Kidney (tissue), 14 donors: ENCODE measurements around the gene EZR. TPM values are rescaled to one million over a fixed set of nuclear protein-coding genes. Genes with fewer than 3 reads are reported as not detected.

Experiments
- DNase-seq, 5 donors: peaks; one replicate each; pipeline ENCODE4 v3.0.0-alpha.2; 2013 to 2020
- FAIRE-seq: peaks from 2 replicates; lab custom pipeline; 2012; peaks lifted over from hg19 to GRCh38; lab: Jason Lieb, UNC
- H3K27ac ChIP-seq, 2 donors: one replicate each; pipeline ENCODE4 v1.7.0; 2013; ENCODE audit warnings: low read depth in 2 of 2, low read length in 2 of 2, inconsistent platforms in 1 of 2
- H3K27me3 ChIP-seq: one replicate; pipeline ENCODE4 v1.7.1; 2013; ENCODE audit warnings: low read length, inconsistent platforms; ENCODE audit not compliant: control insufficient read depth, insufficient read depth
- H3K36me3 ChIP-seq, 3 donors: one replicate each; pipeline versions ENCODE4 v1.7.0 to v1.7.1; 2013; ENCODE audit warnings: low read length in 3 of 3, control low read depth in 1 of 3, inconsistent platforms in 1 of 3; ENCODE audit not compliant: insufficient read depth in 3 of 3, control insufficient read depth in 2 of 3
- H3K4me1 ChIP-seq, 3 donors: one replicate each; pipeline versions ENCODE4 v1.7.0 to v1.7.1; 2013; ENCODE audit warnings: low read length in 3 of 3, inconsistent platforms in 1 of 3, low read depth in 1 of 3; ENCODE audit not compliant: control insufficient read depth in 2 of 3, insufficient read depth in 2 of 3
- H3K4me3 ChIP-seq, 3 donors: one replicate each; pipeline versions ENCODE4 v1.7.0 to v1.8.1; 2013; ENCODE audit warnings: low read length in 3 of 3, control low read depth in 1 of 3, inconsistent platforms in 1 of 3
- H3K9ac ChIP-seq, 3 donors: one replicate each; pipeline versions ENCODE4 v1.7.0 to v1.7.1; 2013; ENCODE audit warnings: low read length in 3 of 3, control low read depth in 1 of 3, inconsistent platforms in 1 of 3
- H3K9me3 ChIP-seq, 3 donors: one replicate each; pipeline versions ENCODE4 v1.7.0 to v1.7.1; 2013; ENCODE audit warnings: low read length in 3 of 3, control low read depth in 1 of 3, inconsistent platforms in 1 of 3; ENCODE audit not compliant: control insufficient read depth in 2 of 3, insufficient read depth in 1 of 3
- intact Hi-C: fragments of 100-400 bp; cut with DNase I; formaldehyde crosslinking; loops from one replicate; pipeline ENCODE4 v1.11.1; 2022
- polyA plus RNA-seq: library from polyadenylated mRNA; stranded (reverse); fragments of 350-450 nt; fragmentation: Illumina TruSeq; extraction: RNeasy Lipid Tissue Mini Kit (QIAGEN cat#74804); gene quantifications from one replicate; pipeline ENCODE4 v1.2.3, GENCODE V29; 2014; ENCODE audit warnings: low read depth, low replicate concordance; ENCODE audit not compliant: insufficient read depth
- total RNA-seq: library from RNA; stranded (reverse); fragmentation: NEBNext Ultra II Directional; extraction: Animal tissue kit (Norgen Biotek cat#: 25700); gene quantifications from one replicate; pipeline ENCODE4 v1.2.1, GENCODE V29; 2021
- TF ChIP-seq, protein P1 (sequence below): IDR thresholded peaks from 3 replicates; pipeline ENCODE4 v1.5.1; 2012; ENCODE audit warnings: mild to moderate bottlenecking, moderate library complexity, borderline replicate concordance; ENCODE audit not compliant: insufficient read depth; ENCODE audit errors: extremely low read depth
- donor health status: control.
- donor health status: control.
- donor health status: control.
- donor health status: control.
- donor health status: control.
- donor health status: DM: yes; HTN: yes; CAD: no.
- donor health status: Normal renal cell carcinoma (clear cell type).

Gene EZR
- total and polyA plus RNA-seq, 2 donors from 2014 or later: 154 to 636 TPM

DNA sequence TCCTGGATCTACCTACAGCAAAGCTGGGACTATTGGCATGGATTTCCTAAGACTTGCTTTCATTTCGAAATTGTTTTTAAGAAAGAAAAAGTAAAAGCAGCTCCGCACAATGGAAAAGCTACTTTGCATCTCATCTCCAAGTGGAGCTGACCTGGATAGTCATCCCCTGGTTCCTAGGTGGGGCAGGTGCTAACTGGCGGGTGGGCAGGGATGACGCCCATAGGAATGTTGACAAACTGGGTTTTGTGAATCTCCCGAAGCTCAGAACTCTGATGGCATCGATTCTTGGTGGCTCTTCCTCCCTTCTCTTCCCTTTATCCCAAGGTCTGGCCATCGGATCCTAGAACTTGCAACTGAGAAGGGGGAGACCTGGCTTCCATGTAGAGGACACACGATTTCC lies 12.4 kb upstream of the EZR start:
- Histone ChIP-seq H3K4me3 (no peak overlapping the region), H3K9ac (no peak overlapping the region), H3K4me1 (peaks cover 0 to 3% (median 0%) of the 10 kb centered on the region in 3 donors), H3K27ac (no peak overlapping the region), H3K9me3 (no peaks in the 10 kb centered on the region), H3K27me3 (no peaks in the 10 kb centered on the region), H3K36me3 (no peaks in the 10 kb centered on the region)
- no peak for FAIRE-seq
- no peak for DNase-seq
- TF ChIP-seq, protein P1, sequence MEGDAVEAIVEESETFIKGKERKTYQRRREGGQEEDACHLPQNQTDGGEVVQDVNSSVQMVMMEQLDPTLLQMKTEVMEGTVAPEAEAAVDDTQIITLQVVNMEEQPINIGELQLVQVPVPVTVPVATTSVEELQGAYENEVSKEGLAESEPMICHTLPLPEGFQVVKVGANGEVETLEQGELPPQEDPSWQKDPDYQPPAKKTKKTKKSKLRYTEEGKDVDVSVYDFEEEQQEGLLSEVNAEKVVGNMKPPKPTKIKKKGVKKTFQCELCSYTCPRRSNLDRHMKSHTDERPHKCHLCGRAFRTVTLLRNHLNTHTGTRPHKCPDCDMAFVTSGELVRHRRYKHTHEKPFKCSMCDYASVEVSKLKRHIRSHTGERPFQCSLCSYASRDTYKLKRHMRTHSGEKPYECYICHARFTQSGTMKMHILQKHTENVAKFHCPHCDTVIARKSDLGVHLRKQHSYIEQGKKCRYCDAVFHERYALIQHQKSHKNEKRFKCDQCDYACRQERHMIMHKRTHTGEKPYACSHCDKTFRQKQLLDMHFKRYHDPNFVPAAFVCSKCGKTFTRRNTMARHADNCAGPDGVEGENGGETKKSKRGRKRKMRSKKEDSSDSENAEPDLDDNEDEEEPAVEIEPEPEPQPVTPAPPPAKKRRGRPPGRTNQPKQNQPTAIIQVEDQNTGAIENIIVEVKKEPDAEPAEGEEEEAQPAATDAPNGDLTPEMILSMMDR: no peak
- intact Hi-C loops: no loop called here

DNA sequence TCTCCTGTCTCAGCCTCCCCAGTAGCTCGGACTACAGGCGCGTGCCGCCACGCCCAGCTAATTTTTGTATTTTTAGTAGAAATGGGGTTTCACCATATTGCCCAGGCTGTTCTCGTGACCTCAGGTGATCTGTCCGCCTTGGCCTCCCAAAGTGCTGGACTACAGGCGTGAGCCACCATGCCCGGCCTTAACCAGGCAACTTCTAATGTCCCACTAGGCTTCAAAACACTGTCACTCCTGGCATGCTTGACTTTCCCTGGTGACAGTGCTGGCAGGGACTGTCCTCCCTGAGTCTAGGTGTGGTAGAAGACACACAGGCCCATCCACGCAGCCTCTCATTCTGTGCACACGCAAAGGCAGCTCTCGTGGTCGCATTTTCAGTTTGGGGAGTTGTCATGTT lies 11.6 kb upstream of the EZR start:
- TF ChIP-seq, protein P1: no peak
- Histone ChIP-seq H3K9me3 (no peaks in the 10 kb centered on the region), H3K9ac (no peak overlapping the region), H3K4me3 (no peak overlapping the region), H3K36me3 (no peaks in the 10 kb centered on the region), H3K4me1 (peaks cover 0 to 1% (median 0%) of the 10 kb centered on the region in 3 donors), H3K27me3 (no peaks in the 10 kb centered on the region), H3K27ac (no peak overlapping the region)
- no peak for FAIRE-seq
- no peak for DNase-seq
- intact Hi-C loops: no loop called here

DNA sequence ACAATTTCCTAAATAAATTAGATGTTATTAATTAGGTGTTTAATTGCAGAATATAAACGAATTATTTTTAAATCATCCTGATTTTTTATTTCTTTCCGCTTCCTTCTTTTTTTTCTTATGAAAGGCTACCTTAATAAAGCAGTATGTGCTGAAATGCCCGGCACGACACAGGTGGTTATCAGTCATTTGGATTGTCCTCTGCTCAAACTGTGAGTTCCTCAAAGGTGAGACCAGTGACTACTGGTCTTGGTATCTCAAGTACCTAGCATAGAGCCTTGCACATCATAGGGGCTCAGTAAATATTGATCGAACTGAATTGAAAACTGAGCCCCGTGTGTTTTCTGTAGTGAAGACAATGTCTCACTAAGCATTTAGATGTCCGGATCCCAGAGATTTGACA lies 9.6 kb upstream of the EZR start:
- Histone ChIP-seq H3K36me3 (no peaks in the 10 kb centered on the region), H3K4me1 (no peaks in the 10 kb centered on the region), H3K27ac (no peak overlapping the region), H3K9me3 (no peaks in the 10 kb centered on the region), H3K4me3 (no peak overlapping the region), H3K27me3 (no peaks in the 10 kb centered on the region), H3K9ac (no peak overlapping the region)
- DNase-seq (no peak), FAIRE-seq (no peak)
- TF ChIP-seq, protein P1: no peak
- intact Hi-C loops: no loop called here
